NCI-H2196 (cell line): ENCODE results near the gene DCUN1D2.
"Not testable (repeated sequence)": the region's sequence is repeated elsewhere in the genome, so short reads cannot be mapped to it uniquely, and the experiment has no call there.

Source experiments
- DNase-seq: peaks from one replicate; lab custom pipeline; 2025; ENCODE audit not compliant: unreplicated experiment; lab: John Stamatoyannopoulos, UW

The DCUN1D2 gene

GRCh38 chr13:113448885-113449692, 41.4 kb downstream of the DCUN1D2 start:
- peak; percentile 78 for DNase-seq

GRCh38 chr13:113448545-113448884, 42.0 kb downstream of the DCUN1D2 start:
- peak; percentile 27 for DNase-seq

- no peak for DNase-seq
Measured at GRCh38 chr13:113447596-113447995, 42.9 kb downstream of the DCUN1D2 start.

GRCh38 chr13:113446488-113446854, 44.0 kb downstream of the DCUN1D2 start:
- no peak for DNase-seq

- DNase-seq, result no peak
Measured at GRCh38 chr13:113445791-113446487, 44.6 kb downstream of the DCUN1D2 start.

GRCh38 chr13:113443991-113444390, 46.5 kb downstream of the DCUN1D2 start:
- DNase-seq, result no peak

GRCh38 chr13:113442985-113443362, 47.5 kb downstream of the DCUN1D2 start:
- no peak for DNase-seq

- DNase-seq, result no peak
Measured at GRCh38 chr13:113442354-113442984, 48.0 kb downstream of the DCUN1D2 start.

- no peak for DNase-seq
Measured at GRCh38 chr13:113441661-113442060, 48.9 kb downstream of the DCUN1D2 start.

- no peak for DNase-seq
Measured at GRCh38 chr13:113437408-113438010, 53.0 kb downstream of the DCUN1D2 start.

- DNase-seq, result not testable (repeated sequence)
Measured at GRCh38 chr13:113436866-113437265, 53.6 kb downstream of the DCUN1D2 start.

GRCh38 chr13:113435907-113436306, 54.6 kb downstream of the DCUN1D2 start:
- DNase-seq, result not testable (repeated sequence)

GRCh38 chr13:113433391-113433916, 57.1 kb downstream of the DCUN1D2 start:
- DNase-seq, result no peak

- DNase-seq, result no peak
Measured at GRCh38 chr13:113432506-113433270, 57.8 kb downstream of the DCUN1D2 start.

GRCh38 chr13:113431171-113431570, 59.3 kb downstream of the DCUN1D2 start:
- no peak for DNase-seq

- no peak for DNase-seq
Measured at GRCh38 chr13:113430378-113431110, 60.0 kb downstream of the DCUN1D2 start.

- no peak for DNase-seq
Measured at GRCh38 chr13:113429608-113429985, 60.9 kb downstream of the DCUN1D2 start.

- no peak for DNase-seq
Measured at GRCh38 chr13:113428871-113429607, 61.5 kb downstream of the DCUN1D2 start.

- no peak for DNase-seq
Measured at GRCh38 chr13:113428469-113428865, 62.0 kb downstream of the DCUN1D2 start.
